HG02798 (cell line): ENCODE data around the gene DNM2.
"Not testable (repeated sequence)": the region's sequence is repeated elsewhere in the genome, so short reads cannot be mapped to it uniquely, and the experiment has no call there.

Experiments used
- ATAC-seq: cut with Tn5 transposase; IDR thresholded peaks from one replicate; pipeline ENCODE4 v1.9.1; 2021; ENCODE audit warnings: mild to moderate bottlenecking; ENCODE audit not compliant: unreplicated experiment, poor library complexity

The DNM2 gene

DNA sequence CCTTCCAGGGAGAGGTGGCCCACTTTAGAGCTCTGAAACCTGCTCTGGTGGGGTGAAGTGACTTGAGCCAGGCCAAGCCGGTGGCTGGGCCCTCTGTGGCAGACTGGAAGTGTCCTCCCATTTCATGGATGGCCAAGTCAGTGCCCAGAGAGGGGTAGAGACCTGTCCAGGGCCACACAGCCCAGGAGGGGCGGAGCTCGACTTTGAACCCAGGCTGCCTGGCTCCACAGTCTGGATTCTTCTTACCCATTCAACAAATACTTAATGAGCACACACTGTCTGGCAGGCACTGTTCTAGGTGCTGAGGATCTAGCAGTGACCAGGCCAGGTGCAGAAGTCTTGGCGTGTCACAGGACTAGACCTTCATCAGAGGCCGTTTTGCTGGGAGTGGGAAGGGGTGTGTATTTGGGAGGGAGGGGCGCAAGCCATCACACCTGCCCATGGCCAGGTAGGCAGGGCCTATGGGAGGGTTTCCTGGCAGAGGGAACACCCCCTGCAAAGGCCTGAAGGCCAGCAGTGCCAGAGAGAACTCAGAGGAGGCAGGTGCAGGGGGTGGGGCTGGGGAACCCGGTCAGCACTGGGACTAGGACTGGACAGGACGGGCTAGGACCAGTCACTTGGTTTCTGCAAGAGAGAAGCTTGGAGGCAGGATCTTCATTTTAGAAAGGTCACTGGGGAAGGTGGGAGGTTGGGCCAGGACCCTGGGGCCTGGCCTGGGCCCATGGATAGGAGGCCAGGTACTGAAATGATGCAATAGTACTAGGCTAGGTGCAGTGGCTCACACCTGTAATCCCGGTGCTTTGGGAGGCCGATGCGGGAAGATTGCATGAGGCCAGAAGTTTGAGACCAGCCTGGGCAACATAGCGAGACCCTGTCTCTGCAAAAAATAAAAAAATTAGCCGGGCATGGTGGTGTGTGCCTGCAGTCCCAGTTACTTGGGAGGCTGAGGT lies 31.8 kb downstream of the DNM2 start:
- no peak for ATAC-seq

DNA sequence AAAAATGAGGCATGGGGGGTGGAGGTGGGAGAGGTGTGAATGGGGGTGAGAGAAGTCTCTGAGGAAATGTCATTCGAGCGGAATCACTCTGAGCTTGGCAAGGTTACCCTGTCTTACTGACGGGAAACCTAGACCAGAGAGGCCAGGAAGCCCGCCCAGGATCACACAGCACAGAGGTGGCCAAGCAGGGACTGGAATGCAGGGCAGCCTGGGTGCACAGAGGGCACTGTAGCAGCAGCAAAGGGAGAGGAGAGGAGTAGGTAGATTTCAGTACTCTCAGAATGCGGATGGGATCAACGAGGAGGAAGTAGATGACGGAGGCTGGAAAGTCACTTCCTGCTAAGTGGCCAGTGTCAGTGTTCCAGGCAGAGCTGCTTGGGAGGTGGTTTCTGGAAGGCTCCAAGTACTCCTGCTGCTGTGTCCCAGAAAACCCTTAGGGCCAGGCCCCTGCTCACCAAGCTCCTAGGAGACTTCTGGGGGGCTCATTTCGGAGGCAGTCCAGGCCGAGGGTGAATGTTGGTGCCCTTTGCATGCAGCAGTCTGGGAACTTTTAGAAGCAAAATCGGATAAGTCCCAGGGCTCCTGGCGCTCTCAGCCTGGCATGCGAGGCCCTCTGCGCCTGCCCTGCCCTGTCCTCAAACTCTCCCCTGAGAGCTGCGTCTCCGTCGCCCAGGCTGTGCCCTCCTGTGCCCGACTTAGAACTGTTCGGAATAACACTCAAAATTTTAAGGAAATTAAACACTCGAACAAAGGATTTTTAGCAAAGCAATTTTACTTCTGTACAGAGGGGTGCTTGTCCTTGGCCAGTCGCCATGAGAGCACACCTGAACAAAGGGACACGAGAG lies 33.5 kb downstream of the DNM2 start:
- ATAC-seq = no peak

GRCh38 chr19:10752237-10752912 lies 34.5 kb downstream of the DNM2 start:
- no peak for ATAC-seq

DNA sequence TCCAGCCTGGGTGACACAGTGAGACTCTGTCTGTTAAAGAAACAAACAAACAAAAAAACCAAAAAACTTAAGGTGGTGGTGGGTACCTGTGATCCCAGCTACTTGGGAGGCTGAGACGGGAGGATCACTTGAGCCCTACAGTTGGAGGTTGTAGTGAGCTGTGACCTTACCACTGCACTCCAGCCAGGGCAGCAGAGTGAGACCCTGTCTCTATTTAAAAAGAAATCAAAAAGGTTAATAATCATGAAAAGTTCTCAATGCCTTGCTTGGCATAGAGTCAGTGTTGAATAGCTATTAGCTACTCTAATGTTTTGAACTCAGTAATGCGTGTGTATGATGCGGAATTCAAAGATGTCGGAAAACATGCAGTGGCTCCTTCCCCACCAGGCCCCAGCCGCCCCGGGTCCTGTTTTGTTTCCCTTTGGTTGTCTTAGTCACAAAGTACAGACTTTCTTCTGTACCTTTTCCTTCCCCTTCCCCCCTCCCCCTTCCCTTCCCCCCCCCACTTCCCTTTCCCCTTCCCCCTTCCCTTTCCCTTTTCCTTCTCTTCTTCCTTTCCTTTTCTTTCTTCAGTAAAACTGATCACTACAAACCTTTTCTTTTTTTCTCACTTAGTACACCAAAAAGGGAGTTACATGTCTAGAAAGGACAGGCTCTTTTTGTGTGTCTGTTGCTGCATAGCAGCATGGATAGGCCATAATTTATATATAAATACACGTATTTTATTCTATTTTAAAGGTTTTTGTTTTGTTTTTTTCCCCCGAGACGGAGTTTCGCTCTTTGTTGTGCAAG lies 35.2 kb downstream of the DNM2 start:
- no peak for ATAC-seq

GRCh38 chr19:10756371-10756770 lies 38.5 kb downstream of the DNM2 start:
- ATAC-seq = no peak

- no peak for ATAC-seq
These were observed 38.9 kb downstream of the DNM2 start for GRCh38 chr19:10756791-10757190.

DNA sequence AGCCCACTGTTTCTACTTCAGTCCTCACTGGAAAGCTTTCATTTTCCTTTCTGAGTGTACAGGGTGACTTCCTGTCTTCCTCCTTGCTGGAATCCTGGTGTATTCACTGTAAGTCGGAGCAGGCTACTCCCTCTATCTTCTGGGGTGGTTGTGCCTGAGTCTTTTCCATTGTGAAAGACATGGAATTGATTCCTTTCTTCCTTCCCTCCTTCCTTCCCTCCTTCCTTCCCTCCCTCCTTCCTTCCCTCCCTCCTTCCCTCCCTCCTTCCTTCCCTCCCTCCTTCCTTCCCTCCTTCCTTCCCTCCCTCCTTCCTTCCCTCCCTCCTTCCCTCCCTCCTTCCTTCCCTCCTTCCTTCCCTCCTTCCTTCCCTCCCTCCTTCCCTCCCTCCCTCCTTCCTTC lies 40.2 kb downstream of the DNM2 start:
- not testable (repeated sequence) for ATAC-seq

- no peak for ATAC-seq
These were observed 41.1 kb downstream of the DNM2 start for GRCh38 chr19:10758978-10759377.

GRCh38 chr19:10760273-10760944 lies 42.5 kb downstream of the DNM2 start:
- no peak for ATAC-seq

- ATAC-seq = no peak
These were observed 43.8 kb downstream of the DNM2 start for GRCh38 chr19:10761443-10762250.

- no peak for ATAC-seq
These were observed 44.8 kb downstream of the DNM2 start for GRCh38 chr19:10762656-10763055.

DNA sequence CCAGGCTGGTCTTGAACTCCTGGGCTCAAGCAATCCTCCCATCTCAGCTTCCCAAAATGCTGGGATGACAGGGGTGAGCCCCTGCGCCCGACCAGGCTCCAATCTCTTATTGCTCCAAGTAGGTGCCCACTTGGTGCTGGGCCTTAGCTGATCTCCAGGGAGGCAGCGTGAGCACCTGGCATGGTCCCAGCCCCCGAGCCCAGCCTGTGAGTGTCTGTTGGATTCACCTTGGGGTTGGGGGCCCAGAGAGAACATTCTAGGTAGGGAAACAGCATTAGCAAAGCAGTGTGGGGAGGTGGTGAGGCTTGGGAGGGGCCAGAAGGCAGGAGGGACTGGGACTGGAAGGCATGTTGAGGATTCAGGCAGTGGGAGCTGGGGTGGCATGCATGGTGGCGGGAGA lies 45.5 kb downstream of the DNM2 start:
- no peak for ATAC-seq

DNA sequence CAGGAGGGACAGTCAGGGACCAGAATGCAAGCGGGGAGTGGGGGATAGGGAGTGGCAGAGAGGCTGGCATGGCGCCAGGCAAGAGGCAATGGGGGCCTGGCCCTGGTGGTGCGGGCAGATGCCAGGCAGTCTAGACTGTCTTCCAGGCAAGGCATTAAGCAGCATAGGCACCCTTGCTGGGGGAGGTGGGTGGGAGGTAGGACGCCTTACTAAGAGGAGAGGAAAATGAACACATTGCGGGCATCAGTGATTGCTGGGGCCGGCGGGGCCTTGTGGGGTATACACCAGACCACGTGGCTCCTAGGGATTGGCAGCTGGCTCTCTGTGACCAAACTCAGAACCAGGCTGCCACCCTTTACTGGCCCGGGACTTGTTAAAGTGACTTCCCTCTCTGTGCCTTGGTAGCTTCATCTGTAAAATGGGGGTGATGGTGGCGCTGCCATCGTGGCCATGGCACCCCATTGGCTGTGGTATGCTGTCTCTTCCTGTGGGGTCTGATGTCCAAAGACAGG lies 46.0 kb downstream of the DNM2 start:
- ATAC-seq = no peak

DNA sequence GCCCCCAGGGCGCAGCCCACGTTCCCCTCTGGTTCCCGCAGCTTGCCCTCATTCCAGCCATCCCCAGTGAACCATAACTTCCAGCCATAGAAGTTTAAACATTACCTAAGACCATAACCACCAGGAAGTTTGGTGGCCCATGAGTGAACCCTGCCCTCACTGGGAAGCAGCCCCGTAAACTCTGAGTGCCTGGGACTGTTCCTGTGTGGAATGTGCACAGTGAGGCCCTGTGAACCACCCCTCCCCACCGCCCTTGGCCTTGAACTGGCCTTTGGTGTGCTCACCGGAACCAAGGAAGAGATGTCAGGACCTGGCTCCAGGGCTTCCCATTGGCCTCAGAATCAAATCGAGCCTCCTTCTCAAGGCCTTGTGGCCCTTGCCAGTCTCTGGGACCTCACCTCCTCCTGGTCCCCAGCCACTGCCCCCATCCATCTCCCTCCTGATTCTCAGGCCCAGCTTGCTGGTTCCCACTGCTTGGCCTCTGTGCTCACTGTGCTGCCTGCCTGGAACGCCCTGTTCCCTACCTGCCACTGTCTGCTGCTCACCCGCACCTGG lies 46.5 kb downstream of the DNM2 start:
- ATAC-seq = no peak

DNA sequence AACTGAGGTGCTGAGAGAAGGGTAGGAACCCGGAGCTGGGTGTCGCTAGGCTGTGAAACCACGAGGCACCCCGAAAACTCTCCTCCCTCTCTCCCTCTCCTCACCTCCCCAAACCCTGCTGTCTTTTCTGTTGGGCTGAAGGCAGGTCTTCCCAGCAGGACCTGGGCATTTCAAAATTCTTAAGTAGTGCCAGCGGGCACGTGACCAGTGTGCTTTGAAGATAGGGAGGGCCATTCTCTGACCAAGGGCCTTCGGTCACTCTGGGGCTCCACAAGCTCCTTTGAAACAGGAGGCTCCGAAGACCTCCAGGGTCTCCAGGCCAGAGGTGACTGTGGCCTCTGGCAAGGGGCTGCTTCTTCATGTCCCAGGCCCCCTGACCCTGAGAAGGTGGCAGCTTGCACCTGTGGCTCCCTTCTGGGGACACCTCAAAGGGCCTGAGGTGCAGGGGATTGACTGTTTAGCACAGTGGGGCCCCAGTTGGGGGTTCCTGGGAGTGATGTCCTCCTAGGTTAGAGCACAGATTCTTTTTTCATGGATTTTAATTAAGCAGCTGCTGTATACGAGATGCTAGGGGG lies 48.3 kb downstream of the DNM2 start:
- no peak for ATAC-seq

GRCh38 chr19:10766671-10767201 lies 48.9 kb downstream of the DNM2 start:
- no peak for ATAC-seq

DNA sequence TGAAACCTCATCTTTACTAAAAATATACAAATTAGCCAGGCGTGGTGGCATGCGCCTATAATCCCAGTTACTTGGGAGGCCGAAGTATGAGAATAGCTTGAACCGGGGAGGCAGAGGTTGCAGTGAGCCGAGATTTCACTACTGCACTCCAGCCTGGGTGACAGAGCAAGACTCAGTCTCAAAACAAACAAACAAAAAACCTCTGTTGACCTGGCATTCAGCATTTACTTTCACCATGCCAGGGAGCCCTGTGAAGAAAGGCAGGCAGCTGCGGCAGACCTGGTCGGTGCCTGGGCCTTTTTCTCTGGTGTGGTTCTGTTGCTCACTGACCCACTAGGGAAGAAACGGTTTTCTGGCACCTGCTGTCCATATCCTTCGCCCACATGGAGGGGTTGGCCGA lies 49.8 kb downstream of the DNM2 start:
- ATAC-seq = no peak

GRCh38 chr19:10768369-10768768 lies 50.5 kb downstream of the DNM2 start:
- no peak for ATAC-seq
